Mucosa of descending colon (tissue), 3 donors: ENCODE measurements around the gene CAPN11. TPM values are rescaled to one million over a fixed set of nuclear protein-coding genes. Genes with fewer than 3 reads are reported as not detected.

Experiments
- ATAC-seq: fragments of 200-7000 bp; cut with Tn5 transposase; one replicate; pipeline ENCODE4 v1.9.1; 2020; ENCODE audit warnings: mild to moderate bottlenecking, moderate library complexity
- DNase-seq, 3 donors: peaks; one replicate each; pipeline ENCODE4 v3.0.0-alpha.2; 2020
- H3K36me3 ChIP-seq: fragments of 200-600 bp; one replicate; pipeline ENCODE4 v1.8.0; 2021; ENCODE audit warnings: low read depth, mild to moderate bottlenecking
- H3K4me1 ChIP-seq: fragments of 200-600 bp; one replicate; pipeline ENCODE4 v1.8.0; 2021; ENCODE audit warnings: low read depth, mild to moderate bottlenecking
- H3K4me3 ChIP-seq: fragments of 200-600 bp; one replicate; pipeline ENCODE4 v1.8.0; 2021; ENCODE audit warnings: mild to moderate bottlenecking
- H3K9me3 ChIP-seq: fragments of 200-600 bp; one replicate; pipeline ENCODE4 v1.8.0; 2021; ENCODE audit warnings: mild to moderate bottlenecking
- CTCF ChIP-seq: fragments of 200-600 bp; IDR thresholded peaks from one replicate; pipeline ENCODE4 v1.8.0; 2022; ENCODE audit warnings: antibody characterized with exemption, mild to moderate bottlenecking
- intact Hi-C, 2 donors: fragments of 100-400 bp; cut with DNase I in 1 of 2; cut with micrococcal nuclease in 1 of 2; formaldehyde crosslinking; loops; one replicate each; pipeline versions ENCODE4 v1.11.0 to v1.11.1; 2022; cut with DNase I, micrococcal nuclease
- total RNA-seq, 3 donors: library from RNA; stranded (reverse); fragmentation: NEBNext Ultra II Directional in 2 of 3; extraction: Animal tissue kit (Norgen Biotek cat#: 25700) in 2 of 3; gene quantifications; one replicate each; pipeline versions ENCODE4 v1.2.1 to v1.2.4, GENCODE V29; 2021 to 2023
- donor health status: DM: no; HTN: no; CAD: no; lungs with moderate emphysema.
- donor health status: DM: no; HTN: no; CAD: no.
- donor health status: DM: no; HTN: yes; CAD: no.

Gene CAPN11
- total RNA-seq, 3 donors from 2014 or later, result 0.35 to 1.2 (median 1.1) TPM

- no peak for ATAC-seq
- no peaks in the 10 kb centered on the region for H3K36me3 ChIP-seq
- no peak for TF ChIP-seq CTCF
- intact Hi-C loops, result loop anchor here (2.0 to 5.0 kb wide), 2 partner anchors 50 to 56 kb away; no protein-coding TSS in a partner anchor
- DNase-seq, result no peak
- peaks cover 10% of the 10 kb centered on the region for H3K4me1 ChIP-seq
- H3K9me3 ChIP-seq, result no peaks in the 10 kb centered on the region
- no peak overlapping the region for H3K4me3 ChIP-seq
These were observed 6.1 kb upstream of the CAPN11 start for GRCh38 chr6:44152533-44152932.

- Histone ChIP-seq H3K36me3 (no peaks in the 10 kb centered on the region), H3K4me3 (no peak overlapping the region), H3K9me3 (no peaks in the 10 kb centered on the region), H3K4me1 (peaks cover 10% of the 10 kb centered on the region)
- no peak for DNase-seq
- no peak for TF ChIP-seq CTCF
- no peak for ATAC-seq
- intact Hi-C loops, result loop anchor here in 1 of 2 donors (5.0 kb wide), 1 partner anchor 52 kb away; no protein-coding TSS in a partner anchor
These were observed 4.6 kb upstream of the CAPN11 start for GRCh38 chr6:44154067-44154466.

- H3K4me3 ChIP-seq, result no peak overlapping the region
- no peak for TF ChIP-seq CTCF
- H3K36me3 ChIP-seq, result no peaks in the 10 kb centered on the region
- ATAC-seq (peak; percentile 63), DNase-seq (peak in 2 of 3 donors; percentile 37 to 45)
- no peaks in the 10 kb centered on the region for H3K9me3 ChIP-seq
- peaks cover 10% of the 10 kb centered on the region for H3K4me1 ChIP-seq
- intact Hi-C loops, result no loop called here
These were observed 2.0 kb upstream of the CAPN11 start for GRCh38 chr6:44156494-44157151.

GRCh38 chr6:44157152-44157521 is 1.5 kb upstream of the CAPN11 start:
- no peak for TF ChIP-seq CTCF
- Histone ChIP-seq H3K36me3 (no peaks in the 10 kb centered on the region), H3K9me3 (no peaks in the 10 kb centered on the region), H3K4me3 (no peak overlapping the region), H3K4me1 (peaks cover 10% of the 10 kb centered on the region)
- no peak for DNase-seq
- no peak for ATAC-seq
- intact Hi-C loops, result no loop called here

GRCh38 chr6:44161997-44162338 is 3.3 kb downstream of the CAPN11 start:
- no peaks in the 10 kb centered on the region for H3K4me1 ChIP-seq
- H3K36me3 ChIP-seq, result no peaks in the 10 kb centered on the region
- no peak for ATAC-seq
- H3K4me3 ChIP-seq, result no peak overlapping the region
- intact Hi-C loops, result no loop called here
- no peak for DNase-seq
- H3K9me3 ChIP-seq, result no peaks in the 10 kb centered on the region
- no peak for TF ChIP-seq CTCF
